Stimulated activated naive CD4-positive, alpha-beta T cell treated with Interleukin-2 at 50 U/mL for 16 hours (primary cell): ENCODE data around the gene STEAP3.
A peak's percentile ranks its signal among the peaks of the same experiment; 100 is the strongest.

ENCODE experiments used
- DNase-seq: peaks from one replicate; lab custom pipeline; 2025; lab: John Stamatoyannopoulos, UW

Gene STEAP3, protein sequence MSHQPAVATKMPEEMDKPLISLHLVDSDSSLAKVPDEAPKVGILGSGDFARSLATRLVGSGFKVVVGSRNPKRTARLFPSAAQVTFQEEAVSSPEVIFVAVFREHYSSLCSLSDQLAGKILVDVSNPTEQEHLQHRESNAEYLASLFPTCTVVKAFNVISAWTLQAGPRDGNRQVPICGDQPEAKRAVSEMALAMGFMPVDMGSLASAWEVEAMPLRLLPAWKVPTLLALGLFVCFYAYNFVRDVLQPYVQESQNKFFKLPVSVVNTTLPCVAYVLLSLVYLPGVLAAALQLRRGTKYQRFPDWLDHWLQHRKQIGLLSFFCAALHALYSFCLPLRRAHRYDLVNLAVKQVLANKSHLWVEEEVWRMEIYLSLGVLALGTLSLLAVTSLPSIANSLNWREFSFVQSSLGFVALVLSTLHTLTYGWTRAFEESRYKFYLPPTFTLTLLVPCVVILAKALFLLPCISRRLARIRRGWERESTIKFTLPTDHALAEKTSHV

DNA sequence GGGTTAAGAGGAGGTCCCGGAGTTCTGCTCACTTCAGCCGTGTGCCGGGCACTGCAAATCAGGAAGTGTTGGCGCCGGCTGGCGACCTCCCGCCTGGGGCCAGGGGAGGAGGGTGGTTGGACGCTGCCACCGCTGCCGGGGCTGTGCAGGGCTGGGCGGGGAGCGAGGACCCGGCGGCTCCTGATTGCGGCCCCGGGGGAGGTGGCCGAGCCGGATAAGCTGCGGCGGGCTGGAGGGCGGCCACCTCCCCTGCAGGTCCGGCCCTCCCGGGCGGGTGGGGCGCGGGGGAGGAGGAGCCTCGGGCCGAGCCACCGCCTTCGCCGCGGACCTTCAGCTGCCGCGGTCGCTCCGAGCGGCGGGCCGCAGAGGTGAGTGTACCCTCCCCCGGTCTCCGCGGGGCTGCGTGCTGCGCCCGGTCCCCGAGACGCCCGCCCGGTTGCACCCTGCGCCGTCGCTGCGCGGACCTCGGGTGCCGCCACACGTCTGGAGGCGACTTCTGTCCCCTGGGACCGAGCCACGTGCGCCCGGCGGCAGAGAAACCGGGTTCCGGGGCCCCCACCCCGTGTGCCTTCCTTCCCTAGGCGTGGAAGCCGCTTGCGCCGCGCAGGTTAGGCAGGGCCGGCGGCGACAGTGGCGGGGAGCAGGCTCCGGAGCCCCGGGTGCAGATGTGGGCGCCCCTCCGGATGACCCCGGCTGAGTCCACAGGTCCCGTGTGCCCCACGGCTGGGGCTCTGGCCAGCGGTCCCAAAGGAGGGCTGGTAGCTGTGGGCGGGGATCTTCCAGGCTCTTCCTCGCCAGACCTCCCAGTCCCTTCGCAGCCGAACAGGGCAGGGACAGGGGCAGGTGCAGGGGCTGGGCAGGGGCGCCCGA, at the start of gene STEAP3:
TSS of gene STEAP3 (plus strand) at position 314 of the 870 bp plus-strand sequence. CDS start 7,179 bp downstream, outside the sequence.
- no peak for DNase-seq

DNA sequence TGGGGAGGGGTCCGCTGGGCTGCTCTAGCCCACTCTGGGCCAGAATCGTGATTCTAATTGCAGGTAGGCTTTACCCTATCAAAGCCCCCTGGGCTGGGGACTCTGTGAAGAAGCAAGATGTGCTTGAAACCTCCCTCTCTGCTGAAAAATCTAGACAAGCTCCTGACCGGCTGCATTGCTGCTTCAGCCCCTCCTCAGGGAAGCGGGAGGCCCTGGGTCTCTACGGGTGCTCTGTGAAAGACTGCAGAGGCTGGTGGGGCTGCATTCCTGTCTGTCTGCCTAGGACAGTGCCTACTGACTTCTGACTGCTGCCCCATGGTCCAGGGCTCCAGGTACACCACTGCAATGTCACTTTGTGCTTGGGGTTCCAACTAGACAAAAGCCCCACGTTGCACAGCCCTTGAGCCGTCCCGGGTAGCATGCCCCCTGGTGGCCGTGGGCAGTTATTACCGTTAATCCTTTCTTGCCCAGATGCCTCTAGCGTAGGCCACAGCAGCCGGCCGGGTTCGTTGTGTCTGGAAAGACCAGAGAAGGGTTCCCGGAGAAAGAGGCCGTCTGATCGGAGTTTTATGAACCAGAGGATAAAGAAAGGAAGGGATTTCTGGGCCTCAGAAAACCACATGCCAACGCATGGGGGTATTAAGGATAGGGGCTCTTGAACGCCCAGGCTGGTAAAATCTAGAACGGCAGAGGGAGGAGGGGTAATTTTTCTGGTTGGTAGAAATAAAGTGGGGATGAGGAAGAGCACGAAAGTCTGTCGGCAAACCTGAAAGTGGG, 49.2 kb upstream of the STEAP3 start:
- DNase-seq = peak; percentile 19

DNA sequence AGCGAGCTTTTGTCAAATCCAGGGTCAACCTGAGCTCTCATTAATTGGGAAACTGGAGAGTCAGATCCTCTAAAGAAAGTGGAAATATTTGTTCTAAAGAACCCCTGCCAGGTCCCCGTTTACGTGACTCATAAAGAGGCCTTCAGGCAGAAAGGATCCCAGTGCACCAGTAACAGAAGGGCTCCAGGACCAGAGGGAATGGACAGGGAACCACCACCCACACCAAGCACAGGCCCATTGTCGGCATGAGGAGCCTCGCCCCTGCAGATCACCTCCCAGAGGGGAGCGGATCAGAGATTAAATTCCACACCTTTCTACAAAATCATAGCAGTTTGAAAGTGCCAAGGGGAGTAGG, 48.7 kb upstream of the STEAP3 start:
- no peak for DNase-seq

DNA sequence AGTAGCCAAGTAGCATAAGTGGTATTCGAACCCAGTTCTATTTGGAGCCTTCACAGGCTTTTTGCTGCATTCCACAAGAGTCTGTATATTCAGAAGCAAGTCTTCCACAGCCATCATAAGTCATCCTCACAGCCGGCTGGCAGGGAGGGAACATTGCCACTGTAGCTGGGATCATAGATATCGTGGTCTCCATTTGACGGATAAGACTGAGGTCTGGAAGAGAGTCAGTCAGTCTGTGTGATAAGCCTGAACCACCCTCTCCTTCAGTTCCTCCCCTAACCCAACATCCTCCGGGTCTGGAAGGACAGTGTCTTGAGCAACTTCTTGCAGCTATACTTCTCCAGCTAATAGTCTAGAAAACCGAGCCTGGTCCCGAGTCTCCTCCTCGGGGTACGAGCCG, 48.1 kb upstream of the STEAP3 start:
- no peak for DNase-seq

DNA sequence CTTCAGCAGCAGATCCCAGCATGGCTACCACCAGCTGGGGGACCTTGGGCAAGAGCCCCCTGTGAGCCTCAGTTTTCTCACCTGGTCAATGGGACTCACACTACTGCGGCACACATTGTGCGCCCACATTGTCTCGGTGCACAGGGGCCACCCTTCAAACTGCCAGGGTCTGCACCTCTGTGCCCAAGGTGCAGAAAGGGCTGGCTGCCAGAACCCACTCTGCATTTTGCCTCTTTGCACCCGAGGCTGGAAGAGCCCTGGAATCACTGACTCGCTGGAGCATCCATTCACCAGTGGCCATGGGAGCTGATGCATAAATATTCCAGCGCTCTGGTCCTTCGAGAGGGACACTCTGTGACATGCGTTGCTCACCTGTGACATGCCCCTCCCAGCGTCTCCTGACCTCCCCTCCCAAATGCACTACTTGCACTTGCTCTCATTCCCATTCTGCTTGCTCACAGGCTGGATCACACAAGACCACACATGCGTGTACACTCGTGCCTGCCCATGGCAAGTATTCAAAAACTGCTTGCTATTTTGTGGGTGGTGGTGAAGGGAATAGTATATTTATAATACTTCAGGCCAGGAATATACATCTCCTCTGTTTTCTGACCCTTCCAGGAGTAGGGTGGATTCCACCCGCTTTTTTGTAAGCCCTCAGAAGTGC, 46.3 kb upstream of the STEAP3 start:
- DNase-seq = no peak

DNA sequence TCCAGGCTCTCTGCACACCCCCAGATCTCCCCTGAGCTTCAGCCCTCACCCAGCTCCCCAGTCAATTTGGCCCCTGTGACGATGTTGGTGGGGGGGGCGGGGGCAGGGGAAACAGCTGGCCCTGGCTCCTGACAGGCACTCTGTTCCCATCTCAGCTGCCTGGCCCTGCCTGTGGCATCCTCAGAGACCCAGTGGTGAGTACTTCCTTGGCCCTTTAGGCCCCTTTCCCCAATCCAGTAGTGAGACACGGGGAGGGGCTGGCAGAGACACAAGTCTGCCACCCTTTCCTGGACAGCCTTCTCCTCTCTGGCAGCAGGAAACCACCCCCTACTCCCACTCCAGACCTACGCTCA, 45.8 kb upstream of the STEAP3 start:
- no peak for DNase-seq

DNA sequence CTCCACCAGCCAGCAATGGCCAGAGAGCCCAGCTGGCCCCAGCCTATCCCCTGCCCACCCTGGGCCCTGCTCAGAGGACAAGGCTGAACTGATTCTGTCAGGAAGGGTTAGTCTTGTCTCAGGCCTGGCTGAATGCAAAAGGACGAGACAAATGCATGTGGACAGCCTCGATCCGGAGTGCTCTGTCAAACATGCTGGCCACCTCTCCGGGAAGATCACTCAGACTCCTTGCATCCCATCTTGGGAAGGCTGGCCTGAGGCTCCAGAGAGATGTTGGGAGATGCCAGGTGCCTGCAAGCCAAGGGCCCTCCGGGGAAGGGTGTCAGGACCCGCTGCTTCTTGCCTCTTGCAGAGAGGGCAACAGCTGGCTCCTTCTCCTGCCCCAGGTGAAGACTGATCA, 44.9 kb upstream of the STEAP3 start:
- DNase-seq = no peak

DNA sequence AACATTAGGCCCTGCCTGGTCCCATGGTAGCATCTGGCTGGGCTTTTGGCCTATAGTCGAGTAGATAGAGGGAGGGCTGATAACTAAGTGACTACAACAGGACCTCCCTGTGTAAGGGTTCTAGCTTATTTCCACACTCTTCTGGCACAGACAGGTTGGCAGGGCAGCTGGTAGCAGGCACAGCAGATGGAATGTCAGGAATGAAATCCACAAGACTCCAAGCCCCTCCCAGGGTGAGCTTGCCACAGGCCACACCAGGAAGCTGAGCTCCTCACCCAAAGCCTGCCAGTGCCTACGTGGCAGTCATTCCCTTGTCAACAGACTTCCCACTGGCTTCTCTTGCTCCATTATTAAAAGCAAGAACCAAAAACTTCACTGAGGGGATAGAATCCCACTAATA, 44.4 kb upstream of the STEAP3 start:
- DNase-seq = no peak

DNA sequence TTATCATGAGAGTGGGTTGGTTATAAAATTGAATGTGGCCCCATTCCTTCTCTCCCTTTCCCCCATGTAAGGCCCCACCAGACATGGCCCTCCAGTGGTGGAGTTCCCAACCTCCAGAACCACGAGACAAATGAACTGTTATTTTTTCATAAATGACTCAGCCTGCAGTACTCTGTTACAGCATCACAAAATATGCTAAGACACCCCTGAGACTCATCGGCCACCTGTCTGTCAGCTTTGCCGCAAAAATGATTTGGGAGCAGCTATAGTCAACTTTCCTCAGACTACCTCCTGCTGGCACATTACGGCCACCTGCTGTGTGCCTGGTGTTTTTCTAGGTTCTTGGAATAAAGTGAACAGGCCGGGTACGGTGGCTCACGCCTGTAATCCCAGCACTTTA, 43.6 kb upstream of the STEAP3 start:
- DNase-seq = no peak

DNA sequence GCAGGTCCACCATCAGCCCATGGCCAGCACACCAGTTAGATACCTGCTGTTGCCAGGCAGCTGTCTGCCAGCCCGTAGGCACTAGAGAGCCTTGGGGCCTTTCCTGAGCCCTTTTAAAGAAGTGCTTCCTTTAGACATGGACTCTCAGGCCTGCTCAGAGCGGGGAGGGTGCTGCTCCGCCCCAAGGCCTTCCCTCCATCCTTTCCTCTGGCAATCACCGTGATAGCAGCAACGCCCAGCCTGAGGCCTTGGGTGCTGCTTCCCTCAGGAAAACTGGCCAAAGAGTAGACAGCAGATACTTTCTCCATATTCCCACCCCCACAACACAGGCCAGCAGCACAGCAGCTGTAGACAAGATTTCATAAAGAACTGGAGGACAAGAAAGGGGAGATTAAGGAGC, 42.7 kb upstream of the STEAP3 start:
- DNase-seq = no peak

DNA sequence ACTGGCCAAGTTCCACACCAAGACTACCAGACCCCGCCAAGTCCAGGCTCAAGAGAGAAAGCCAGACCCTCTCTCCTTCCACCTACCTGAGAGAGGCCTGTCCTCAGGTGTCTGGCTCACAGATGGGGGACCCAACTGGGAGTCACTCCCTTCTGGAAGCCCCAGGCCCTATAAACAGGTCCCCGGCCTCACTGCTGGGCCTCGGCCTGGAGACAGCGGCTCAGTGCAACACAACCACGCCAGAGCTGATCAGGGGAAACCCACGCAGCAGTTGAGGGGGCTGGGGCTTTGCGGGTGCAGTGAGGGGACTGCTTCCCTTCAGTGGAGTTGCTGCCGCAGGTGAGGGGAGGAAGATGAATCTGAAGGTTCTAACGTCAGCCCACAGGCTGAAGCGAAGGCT, 42.2 kb upstream of the STEAP3 start:
- DNase-seq = no peak

DNA sequence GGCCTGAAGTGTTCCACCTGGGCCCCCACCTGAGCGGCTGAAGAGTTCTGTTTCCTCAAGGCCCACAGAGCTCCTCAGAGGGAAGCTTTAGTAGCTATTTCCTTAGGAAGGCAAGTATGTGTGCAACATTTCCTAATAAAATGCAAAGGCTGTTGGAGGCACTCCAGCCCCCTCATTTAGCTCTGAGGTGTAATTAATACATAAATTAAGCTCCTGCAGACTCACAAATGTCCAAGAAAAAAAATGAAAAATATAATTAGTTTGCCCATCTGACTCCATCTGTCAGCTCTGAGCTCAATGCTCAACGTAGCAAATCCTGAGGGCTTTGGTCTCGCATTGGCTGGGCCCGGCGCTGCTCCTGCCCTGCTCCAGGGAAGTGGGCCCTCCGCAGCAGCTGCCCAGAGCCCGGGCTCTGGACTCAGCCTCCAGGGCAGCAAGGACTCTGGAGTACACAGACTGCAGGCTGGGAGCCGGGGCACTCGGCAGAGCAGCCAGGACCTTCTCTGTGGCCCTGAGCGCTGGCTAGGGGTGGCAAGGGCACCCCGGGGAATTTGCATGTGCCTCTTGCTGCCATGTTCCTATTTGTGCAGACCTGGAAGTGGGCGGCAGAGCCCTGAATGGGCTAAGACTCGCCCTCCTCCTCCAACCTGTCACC, 41.7 kb upstream of the STEAP3 start:
- no peak for DNase-seq

DNA sequence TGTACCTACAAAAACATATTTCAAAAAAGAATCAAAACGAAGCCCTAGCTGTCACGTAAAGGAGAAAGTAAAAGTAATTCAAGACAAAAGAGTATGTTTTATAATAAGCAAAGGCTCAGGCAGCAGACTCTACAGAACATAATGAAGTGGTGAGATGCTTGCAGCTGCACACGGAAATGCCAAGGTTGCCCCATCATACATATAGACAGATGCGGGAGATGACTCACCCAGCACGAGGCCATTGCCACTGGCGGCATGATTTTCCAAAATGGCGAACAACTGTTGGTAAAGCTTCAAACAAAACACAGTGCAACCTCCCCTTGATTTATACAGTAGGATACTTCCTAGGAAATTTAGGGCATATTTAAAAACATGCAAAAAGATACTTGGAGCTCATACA, 39.1 kb upstream of the STEAP3 start:
- DNase-seq = no peak

DNA sequence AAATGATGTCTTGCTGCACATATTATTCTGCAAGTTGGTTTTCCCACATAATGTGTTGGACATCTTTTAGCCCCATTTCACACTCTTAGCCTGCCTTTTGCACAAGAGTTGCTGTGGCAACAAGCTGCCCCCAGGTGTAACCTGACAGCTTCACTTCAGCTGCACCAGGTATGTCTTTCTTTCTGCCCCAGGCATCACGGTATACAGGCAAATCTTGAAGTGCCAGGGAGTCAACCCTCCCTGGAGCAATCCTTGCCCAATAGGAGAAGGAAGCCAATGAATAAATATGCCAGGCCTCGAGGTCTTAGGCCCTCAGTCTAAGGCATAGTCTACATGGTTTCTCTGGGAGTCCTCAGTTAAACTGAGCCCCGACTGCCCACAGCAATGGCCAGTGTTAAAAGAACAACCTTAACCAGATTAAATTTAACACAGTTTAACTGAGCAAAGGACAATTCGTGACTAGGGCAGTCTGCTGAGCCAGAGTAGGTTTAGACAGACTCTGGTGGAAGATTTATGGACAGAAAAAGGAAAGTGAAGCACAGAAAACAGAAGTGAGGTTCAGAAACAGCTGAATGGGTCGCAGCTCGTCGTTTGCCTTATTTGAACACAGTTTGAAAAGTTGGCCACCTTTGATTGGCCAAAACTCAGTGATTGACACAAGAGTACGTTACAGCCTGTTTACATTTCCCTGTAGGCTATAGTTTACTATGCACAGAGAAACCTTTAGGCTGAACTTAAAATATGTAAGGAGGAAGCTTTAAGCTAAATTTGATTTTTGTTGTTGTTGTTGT, 33.1 kb upstream of the STEAP3 start:
- DNase-seq = no peak

DNA sequence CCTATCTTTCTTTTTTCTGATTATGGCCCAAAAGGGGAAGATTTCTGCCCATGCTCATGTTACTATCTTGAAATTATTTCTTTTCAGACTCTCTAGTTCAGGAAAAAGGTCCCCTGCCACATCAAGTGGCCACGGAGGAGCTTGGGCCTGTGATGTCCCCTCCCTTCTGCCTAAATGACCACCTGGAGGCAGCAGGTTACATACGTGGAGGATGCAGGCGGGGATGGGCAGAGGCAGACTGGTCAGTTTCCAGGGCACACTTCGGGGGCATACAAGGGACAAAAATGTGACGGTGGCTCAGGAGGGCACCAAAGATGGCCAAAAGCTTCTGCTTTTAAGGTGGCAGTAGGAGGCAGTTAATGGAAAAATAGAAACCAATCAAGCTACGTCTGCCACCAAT, 30.7 kb upstream of the STEAP3 start:
- no peak for DNase-seq

DNA sequence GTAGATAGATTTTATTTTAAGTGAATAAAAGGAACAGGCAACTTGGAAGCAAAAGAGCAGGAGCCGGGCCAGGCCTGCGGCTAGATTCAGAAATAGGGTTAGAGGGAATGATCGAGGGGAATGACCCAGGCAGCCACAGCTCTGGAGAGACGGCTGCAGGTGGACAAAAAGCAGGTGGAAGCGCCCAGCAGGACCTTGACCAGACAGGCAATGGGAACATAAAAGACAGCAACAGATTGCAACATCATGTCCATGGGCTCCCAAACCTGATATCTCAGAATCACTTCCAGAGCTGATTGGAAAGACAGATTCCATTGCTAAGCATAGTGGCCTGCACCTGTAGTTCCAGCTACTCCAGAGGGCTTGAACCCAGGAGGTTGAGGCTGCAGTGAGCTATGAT, 28.6 kb upstream of the STEAP3 start:
- DNase-seq = no peak

DNA sequence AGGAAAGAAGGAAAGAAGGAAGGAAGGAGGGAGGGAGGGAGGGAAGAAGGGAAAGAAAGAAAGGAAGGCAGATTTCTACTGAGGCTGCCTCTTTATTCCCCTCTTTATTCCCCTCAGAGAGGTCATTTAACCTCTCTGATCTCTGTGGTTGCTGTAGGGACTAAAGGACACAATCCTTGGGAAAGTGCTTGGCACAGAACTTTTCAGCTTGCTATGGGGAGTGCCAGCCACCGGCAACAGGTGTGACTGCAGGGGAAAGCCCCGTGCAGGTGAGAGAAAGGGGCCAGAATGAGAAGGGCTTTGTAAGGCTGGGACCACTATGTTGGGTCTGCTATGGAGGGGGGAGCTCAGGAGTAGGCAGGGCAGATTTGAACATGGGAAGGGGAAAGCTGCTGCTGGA, 27.7 kb upstream of the STEAP3 start:
- DNase-seq = no peak

DNA sequence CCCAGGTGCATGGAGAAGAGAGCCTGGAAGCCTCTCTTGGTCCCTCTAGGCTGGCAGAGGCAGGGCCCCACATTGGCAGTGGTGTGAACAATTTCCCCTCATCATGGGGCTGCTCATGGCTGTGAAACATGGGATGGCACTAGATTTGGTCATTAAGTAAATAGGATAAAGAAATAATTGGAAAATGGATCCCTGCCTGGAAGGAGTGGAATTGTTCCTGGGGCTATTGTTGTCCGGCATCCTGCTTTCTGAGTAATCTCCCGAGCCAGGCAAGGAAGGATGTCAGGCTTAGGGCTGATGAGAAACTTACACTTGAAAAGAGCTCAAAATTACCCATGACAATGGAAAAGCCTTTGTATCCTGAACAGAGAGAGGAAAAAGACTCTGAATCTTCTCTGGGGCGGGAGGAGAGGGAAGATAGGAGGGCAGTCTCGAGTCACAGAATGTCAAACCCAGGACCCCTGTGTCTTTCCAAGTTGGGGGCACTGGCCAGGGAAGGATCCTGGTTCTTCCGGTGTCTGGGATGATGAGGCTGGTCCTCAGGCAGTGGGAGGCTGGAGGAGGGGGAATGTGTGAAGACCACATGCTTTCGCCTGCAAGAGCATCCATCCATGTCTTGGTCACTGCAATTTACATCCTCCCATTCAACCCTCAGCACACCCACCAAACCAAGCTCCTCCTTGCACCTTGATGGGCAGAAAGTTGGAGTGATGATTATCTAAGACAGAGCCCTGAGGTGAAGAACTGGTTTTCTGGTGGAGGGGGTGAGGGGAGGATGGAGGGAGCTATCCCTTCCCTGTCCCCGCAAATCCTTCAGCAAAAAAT, 27.1 kb upstream of the STEAP3 start:
- DNase-seq = no peak

DNA sequence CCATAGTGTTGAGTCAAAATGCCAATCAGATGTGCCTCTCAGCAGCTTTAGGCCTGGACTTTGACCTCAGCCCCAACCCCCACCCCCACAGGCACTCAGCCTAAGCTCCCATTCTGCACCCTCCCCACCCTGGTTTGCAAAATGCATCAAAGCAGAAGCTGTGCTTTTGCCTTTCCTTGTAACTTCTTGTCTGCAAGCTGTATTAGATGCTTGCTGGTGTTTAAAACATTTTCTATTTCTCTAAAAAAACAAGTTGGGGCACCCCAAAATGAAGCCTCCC, 26.6 kb upstream of the STEAP3 start:
- no peak for DNase-seq
